ENCODE data around the gene RAB11FIP4.
"Not testable (repeated sequence)": the region's sequence is repeated elsewhere in the genome, so short reads cannot be mapped to it uniquely, and the experiment has no call there.

Gene RAB11FIP4

DNA sequence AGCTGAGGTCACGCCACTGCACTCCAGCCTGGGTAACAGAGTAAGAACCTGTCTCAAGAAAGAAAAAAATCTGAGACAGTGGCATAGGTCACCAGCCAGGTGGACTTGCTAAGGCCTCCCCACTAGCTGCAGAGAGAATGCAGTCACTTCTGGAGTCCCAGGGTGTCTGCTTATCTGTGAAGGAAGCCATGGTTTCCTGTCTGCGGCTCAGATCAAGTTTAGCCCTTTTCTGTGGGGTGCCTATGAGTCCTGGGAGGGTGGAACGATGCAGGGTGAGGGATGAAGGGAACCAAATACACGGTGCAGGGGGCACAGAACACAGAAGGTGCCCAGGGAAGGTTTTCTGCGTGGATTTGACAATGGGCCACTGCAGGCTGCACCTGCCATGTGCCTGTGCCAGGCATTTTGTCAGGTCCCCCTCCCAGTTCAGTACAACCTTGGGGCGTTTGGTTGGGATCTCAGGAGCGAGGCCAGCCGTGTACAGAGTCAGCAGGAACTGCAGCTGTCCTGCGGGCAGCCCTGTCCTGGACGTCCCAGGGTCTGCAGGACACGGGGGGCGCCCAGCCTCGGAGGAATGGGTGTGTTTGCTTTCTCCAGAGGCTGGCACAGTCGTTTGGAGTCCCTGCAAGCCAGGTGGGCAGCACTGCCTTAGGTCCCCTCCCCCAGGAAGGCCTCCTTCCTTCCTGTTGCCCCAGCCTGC is 41.8 kb downstream of the RAB11FIP4 start:
- peak; percentile 9 for DNase-seq (ENCODE audit: low read depth)

DNA sequence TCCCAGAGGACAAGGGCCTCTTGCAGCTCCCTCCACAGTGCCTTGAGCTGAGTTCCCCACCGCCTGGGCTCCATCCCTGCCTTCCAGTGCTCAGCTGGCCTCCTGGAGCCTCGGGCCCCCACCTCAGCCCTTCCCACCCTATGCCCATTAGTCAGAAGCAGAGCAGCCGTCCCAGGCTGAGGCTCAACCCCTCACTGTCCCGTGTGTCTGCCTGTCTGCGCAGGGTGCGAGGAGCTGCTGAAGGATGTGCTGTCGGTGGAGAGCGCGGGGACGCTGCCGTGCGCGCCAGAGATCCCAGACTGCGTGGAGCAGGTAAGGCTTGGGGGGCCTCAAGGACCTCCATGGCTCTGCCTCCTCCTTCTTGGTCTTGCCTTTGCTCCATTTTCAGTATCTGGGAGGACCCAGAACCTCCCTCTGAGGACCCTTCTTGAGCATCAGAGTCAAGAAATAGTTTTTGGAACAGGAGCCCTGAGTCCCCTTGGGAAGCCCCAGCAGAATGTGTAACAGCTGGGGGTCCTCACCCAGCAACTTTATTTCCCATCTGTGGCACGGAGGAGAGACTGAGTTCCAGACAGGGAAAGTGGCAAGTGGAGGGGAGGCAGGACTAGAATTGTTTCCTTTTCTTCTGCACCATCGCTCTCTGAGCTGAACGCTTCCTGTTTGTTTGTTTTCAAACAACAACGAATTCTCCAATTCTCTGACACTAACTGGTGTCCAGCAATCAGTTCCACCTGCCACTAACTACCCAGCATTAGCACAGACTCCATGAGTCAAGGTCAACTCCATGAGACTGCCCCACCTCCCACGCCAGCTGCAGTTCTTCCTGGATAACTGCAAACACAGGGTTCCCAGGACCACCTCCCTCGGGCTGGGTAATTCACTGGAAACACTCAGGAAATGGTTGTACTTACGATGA is 42.6 kb downstream of the RAB11FIP4 start:
- DNase-seq (ENCODE audit: low read depth), result no peak

DNA sequence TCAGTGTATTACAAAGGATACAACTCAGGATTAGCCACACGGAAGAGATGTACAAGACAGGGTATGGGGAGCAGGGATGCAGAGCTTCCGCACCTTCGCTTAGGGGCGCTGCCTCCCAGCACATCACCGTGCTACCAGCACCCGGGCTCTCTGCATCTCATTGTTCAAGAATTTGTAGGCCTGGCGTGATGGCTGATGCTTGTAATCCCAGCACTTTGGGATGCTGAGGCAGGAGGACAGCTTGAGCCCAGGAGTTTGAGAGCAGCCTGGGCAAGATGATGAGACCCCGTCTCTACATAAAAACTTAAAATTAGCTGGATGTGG is 43.2 kb downstream of the RAB11FIP4 start:
- DNase-seq (ENCODE audit: low read depth), result no peak

DNA sequence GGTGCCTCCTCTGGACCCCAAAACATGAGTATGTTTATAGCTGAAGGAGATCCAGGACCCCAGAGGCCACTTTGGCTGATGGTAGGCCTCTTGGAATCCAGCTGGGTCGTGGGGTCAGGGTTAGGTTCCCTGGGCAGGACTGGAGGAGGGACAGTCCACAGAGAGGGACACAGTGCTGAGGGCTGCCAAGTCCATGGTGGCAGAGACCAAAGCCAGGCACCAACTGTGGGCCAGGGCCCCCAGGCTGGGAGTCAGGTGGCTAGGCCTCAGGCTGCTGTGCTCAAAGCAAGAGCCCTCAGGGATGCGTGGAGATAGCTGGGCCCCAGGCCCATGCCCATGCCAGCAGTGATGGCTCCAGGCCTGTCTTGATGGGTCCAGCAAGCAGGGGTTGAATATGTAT is 44.1 kb downstream of the RAB11FIP4 start:
- no peak for DNase-seq (ENCODE audit: low read depth)

DNA sequence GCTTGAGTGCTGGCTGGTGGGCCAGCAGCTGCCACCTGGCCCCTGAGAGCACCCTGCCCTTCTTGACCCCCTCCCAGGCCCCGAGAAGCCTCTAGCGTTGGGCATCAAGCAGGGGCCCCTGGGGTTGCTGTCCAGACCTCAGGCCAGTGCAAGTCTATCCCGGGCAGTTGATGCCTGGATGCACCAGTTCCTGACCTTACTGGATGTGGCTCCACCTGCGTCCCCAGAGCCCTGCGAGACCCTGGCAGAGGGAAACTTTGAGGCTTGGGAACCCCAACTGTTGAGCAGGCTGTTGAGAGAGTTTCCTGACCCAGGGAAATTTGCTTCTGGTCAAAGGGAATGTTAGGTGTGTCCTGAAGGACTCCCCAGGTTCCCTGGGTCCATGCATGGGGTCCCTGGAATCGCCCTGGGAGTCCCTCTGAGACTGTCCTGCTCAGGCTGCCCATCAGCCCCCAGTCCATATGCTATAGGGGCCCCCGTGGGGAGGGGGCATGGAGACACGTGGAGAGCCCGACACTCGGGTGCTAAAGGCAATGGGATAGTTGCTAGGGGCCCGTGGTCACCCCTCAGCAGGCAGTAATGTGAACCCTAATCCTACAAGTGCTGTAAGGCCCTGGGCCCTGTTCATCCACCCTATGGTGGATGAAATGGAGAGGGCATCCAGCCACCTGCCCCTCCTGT is 46.4 kb downstream of the RAB11FIP4 start:
- DNase-seq (ENCODE audit: low read depth), result no peak

DNA sequence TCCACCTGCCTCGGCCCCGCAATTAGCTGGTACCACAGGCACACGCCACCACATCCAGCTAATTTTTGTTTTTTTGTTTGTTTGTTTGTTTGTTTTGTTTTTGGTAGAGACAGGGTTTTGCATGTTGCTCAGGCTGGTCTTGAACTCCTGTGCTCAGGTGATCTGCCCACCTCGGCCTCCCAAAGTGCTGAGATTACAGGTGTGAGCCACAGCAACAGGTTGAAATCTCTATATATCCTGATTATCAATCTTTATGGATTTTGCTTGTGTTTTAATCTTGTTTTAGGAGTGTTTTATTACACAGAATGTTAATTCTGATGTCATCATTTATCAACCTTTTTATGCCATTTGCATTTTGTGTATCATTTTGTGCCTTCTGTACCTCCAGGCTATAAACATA is 48.2 kb downstream of the RAB11FIP4 start:
- DNase-seq (ENCODE audit: low read depth), result no peak

DNA sequence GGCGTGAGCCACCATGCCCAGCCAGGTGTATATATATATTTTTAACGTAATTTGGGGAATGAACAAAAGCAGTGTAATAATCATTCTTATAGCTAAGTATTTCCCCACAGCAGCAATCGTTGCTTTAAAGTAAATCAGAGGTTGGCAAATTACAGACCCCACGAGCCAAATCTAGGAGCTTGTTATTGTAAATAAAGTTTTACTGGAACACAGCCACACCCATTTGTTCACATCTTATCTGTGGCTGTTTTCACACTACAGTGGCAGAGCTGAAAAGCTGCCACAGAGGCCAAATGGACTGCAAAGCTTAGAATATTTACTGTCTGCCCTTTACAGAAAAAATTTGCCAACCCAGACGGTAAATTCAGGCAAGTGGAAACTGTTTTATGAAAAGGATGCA is 50.8 kb downstream of the RAB11FIP4 start:
- DNase-seq (ENCODE audit: low read depth), result no peak

DNA sequence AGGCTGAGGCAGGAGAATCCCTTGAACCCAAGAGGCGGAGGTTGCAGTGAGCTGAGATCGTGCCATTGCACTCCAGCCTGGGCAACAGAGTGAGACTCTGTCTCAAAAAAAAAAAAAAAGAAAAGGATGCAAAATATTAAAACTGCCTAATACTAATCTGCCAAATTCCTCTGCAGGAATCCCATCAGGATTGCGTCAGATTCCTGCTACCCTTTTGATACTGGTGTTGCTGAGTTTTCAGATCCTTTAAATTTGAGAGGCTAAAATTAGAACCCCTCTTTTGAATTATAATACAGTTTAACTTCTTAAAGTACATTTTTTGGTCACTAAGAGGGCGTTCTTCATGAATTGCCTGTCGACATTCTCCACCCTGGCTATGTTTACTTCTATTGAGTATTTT is 51.4 kb downstream of the RAB11FIP4 start:
- DNase-seq (ENCODE audit: low read depth), result not testable (repeated sequence)

DNA sequence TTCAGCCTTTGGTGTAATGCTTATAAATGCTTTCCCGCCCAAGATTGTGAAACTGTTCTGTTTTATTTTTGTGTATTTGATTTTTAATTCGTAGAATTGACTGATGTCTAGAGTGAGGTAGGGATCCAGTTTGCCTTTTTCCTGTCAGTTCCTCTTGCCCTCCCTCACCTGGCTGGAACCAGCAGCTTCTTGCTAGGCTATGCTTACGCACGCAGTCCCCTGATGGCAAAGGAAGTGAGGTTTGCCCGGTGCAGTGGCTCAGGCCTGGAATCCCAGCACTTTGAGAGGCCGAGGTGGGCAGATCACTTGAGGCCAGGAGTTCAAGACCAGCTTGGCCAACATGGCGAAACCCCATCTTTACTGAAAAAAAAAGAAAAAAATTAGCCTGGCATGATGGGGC is 51.9 kb downstream of the RAB11FIP4 start:
- DNase-seq (ENCODE audit: low read depth), result no peak

DNA sequence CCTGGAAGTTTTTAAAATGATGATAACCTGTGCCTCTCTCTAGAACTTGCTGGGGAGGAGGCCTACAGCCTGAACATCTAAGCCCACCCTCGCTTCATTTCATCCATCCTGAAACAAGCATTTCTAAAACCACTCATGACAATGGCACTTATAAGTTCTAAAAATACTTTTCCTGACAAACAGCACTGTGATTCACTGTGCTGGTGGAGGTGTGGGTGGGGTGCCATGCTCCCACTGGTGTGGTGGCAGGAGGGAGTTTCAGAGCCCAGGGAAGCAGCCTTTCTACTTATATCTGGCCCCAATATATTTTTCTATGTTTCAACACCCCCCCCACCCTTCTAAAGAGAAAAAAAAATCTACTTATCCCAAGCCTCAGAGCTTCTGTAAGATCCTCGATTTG is 52.6 kb downstream of the RAB11FIP4 start:
- DNase-seq (ENCODE audit: low read depth), result no peak

DNA sequence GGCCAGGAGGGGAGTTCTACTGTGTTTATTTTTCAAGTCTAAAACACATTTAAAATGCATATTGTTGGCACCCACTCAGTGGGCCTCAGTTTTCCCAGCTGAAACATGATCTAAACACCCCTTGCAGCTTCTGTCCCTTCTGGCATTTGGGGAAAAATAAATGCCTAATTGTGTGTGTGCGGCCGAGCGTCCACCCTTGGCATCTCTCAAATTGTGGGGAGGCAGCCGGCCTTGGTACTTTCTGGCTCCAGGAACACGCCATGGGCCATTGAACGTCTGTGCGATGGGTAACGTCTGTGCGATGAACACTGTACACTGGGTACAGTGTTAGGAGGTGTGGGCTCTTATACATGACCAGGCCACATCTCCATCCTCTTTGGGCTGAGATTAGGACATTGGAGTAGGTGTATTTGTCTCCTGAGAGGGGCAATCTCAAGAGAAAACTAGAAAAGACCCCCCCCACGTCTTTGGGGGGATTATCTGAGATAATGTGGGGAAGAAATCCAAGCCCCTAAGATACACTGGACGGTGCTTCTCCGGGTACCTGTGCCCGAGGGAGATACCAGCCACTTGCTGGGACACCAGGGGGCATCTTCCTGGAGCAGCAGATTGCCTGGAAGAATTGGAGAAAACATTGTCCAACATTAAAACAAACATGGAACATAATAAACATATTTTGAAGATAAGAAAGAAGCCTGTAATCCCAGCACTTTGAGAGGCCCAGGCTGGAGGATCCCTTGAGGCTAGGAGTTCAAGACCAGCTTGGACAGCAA is 54.9 kb downstream of the RAB11FIP4 start:
- DNase-seq (ENCODE audit: low read depth), result no peak

DNA sequence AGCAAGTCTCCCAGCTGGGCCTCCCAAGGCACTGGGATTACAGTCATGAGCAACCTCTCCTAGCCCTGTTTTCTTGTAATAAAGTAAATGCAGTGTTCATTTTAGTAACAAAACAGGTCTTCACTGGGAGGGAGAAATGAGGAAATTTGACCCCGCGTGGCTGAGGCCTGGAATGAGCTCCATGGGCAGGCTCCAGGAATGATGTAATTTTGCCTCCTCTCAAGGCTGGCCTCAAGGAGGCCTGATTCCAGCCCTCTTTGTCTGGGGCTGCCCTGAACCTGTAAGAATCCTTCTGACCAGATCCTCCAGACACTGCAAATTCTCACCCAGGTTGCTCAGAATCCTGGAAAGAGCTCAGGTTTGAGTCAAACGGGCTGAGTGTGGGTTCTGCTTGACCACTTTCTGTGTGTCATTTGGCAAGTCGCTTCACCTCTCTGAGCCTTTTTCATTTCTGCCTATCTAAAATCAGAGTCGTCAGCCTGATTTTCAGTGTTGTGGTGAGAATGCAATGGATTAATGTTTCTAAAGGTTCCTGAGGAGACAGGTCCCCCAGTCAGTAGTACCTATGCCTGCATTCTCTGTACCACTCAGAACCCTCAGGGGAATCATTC is 57.1 kb downstream of the RAB11FIP4 start:
- no peak for DNase-seq (ENCODE audit: low read depth)

DNA sequence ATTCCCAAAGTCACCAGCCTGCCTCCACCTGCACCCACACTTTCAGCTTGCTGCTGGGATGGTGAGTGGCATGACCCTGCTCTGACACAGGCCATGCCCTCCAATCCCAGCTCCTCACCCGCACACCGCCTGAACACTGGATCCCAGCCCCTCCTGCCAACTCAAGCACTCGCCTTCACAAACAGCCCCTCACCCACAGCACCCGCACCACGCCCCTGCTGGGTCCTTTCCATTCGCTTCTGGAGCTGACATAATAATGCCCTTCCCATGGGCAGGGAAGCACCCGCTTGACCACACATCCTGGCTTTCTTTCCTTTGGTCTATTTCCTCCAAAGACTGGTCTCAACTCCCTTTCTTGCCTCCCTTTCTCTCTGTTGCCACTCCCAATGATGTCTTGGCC is 57.6 kb downstream of the RAB11FIP4 start:
- no peak for DNase-seq (ENCODE audit: low read depth)

DNA sequence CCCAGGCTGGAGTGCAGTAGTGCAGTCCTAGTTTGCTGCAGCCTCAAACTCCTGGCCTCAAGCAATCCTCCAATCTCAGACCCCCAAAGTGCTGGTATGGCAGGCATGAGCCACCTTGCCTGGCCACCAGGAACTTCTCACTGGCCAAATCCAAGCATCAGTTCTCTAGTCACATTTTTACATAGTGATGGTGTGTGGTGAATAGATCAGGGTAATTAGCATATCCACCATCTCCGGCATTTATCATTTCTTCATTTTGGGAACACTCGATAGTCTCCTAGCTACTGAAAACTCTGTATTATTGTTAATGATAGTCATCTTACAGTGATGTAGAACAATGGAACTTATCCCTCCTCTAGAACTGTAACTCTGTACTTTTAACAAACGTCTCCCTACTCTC is 58.3 kb downstream of the RAB11FIP4 start:
- DNase-seq (ENCODE audit: low read depth), result no peak

DNA sequence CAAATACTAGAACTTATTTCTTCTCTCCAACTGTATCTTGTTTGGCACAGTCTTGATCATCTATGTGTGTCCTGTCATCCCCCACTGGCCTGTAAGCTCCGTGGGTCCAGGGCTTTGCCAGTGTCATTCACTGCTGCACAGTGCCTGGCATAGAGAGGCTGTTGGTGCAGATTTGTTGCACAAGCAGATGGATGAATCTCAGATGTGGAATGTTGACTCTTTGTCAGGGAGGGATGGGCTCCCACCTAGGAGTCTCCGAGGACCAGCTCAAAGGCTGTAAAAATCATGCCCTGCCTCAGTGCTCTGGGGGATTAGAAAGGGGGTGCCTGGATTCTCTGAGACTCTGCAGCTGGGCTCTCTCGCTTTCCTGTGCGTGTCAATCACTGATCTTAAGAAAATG is 60.6 kb downstream of the RAB11FIP4 start:
- DNase-seq (ENCODE audit: low read depth), result no peak

DNA sequence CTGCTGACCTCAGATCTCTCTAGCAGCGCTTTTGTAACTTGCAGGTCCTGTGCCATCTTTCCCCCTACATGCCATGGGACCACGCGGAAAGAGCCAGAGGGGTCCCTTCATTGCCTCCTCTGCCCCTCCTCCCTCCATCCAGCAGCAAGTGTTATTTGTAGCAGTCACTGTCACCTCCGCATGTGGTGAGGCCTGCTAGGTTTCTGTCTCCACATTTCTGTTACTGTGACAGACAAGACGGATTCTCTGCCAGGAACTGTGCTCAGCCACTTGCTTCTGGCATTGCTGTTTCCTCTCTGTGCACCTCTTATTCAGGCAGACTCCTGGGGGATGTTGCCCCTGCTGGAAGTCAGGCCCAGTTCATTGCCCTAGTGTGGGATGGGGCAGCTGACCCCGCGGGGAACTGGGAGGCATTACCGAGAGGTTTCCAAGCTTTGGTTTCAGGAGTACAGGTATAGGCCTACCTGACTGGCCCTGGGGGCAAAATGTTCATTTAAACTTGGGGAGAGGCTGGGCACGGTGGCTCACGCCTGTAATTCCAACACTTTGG is 61.2 kb downstream of the RAB11FIP4 start:
- no peak for DNase-seq (ENCODE audit: low read depth)

DNA sequence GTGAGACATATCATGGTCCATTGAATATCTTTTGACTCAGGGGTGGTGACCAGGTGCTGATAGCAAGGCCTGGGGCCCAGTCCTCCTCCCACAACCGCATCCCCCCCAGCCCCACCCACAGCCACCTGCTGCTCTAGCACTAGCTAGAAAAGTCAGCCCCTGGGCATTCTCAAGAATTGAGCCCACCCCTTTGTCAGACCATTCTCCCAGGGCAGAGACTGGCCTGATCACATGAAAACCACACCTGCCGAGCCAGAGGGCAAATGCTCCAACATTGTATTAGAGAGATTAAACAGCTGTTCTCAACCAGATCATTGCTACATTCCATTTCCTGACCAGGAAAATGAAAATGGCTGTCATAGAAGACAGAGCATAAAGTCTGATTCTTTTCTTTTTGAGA is 62.4 kb downstream of the RAB11FIP4 start:
- no peak for DNase-seq (ENCODE audit: low read depth)

DNA sequence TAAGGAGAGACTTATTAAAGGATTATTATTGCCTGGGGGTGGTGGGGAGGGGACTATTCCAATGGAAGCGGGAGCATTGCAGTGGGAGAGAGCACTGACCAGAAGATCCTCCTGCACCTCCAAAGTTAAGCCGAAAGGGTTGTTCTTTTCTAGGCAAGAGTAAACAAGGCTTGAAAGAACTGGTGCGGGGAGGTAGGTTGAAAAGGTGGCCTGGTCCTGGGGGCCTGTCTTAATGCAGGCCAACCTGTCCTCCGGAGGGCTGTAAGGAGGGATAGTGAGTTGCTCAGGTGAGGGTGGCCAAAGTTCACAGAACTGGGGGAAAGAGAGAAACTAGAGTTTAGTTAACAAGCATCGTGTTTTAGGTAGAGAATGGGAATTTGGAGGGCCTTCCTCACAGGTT is 65.3 kb downstream of the RAB11FIP4 start:
- no peak for DNase-seq (ENCODE audit: low read depth)

DNA sequence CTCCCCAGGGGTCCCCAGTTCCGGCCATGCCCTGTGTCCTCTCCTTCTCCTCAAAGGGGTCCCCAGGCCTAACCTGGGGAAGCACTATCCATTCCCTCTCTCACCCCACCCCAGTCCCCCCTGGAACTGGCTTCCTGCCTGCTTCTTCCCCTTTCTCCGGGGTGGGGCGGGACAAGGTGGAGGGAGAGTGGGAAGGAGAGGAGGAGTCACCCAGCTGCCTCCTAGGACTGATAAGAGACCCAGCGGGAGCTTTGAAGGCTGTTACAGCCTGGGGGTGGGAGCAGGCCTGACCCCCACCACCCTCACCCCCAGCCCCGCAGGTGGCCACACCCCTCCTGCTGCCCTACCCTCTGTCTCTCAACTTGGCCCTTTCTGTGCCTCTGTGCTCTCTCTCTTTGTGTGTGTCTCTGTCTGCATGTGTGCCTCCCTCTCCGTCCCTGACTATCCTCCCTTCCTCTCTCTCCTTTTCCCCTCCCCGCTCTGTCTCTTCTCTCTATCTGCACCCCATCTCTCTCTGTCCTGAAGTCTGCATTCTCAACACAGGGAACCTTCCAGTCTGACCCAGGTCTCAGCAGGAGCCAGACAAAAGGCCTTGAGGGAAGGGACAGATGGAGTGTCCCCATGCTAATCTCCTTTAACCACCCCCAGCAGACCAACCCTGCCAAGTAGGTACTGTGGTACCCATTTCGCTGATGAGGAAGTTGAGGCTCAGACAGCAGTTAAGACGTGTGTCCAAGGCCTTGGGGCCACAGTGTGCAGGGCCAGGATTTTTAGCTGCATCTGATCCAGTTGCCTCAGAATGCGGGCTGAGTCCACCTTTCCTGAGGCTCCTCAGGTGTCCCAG is 66.1 kb downstream of the RAB11FIP4 start:
- no peak for DNase-seq (ENCODE audit: low read depth)

DNA sequence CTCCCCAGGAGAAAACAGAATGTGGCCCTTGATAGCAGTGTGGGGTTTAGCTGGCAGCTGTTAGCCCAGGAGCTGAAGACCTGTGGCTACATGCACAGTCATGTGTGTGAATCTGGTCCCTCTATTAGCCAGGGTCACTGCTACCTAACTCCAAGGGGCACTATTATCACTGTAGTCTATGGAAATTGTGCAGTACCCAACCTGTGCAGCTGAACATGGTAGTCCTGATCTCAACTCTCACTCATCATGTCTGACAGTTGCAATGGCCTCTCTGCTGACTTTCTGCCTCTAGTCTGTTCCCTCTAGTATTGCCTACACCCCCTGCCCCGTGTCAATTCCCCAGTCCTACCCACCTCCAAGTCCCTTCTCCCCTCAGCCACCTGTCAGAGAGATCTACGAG is 67.4 kb downstream of the RAB11FIP4 start:
- no peak for DNase-seq (ENCODE audit: low read depth)

DNA sequence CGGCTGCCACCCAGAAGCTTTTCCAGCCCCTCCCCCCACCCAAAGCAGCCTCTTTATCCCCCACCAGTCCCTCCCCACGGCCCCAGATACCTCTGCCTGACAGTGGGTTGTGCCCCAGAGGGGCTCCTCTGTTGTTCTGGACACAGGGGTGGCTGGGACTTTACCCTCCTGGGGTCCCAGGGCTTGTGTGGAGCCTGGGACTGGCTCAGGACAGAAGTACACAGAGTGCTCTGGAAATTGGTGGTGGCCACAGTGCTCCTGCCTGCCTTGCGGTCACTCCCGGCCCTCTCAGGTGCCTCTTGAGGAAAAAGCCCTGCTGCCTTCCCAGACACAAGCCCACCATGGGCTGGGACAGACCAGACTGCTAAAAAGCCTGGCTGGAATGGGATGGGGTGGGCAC is 68.2 kb downstream of the RAB11FIP4 start:
- no peak for DNase-seq (ENCODE audit: low read depth)
